ENCODE data around the gene ZBTB8B.
"Not testable (repeated sequence)": the region's sequence is repeated elsewhere in the genome, so short reads cannot be mapped to it uniquely, and the experiment has no call there.

ZBTB8B gene

GRCh38 chr1:32464716-32465577 lies at the start of gene ZBTB8B:
ZBTB8B (plus strand) TSS chr1:32465072; CDS start chr1:32470625, 5,553 bp downstream.
- TF ChIP-seq CTCF (IDR thresholded peaks at IDR 0.05; ENCODE audit: low read depth, low read length, missing control alignments) = no peak
- DNase-seq (ENCODE audit: extremely low read depth, low read depth) = no peak
- peak within 1 kb of the TSS; percentile 43 for H3K4me3 ChIP-seq (replicated peaks; ENCODE audit: low read depth, low read length)

- no peak overlapping the region for H3K4me3 ChIP-seq (replicated peaks; ENCODE audit: low read depth, low read length)
- TF ChIP-seq CTCF (IDR thresholded peaks at IDR 0.05; ENCODE audit: low read depth, low read length, missing control alignments) = no peak
- DNase-seq (ENCODE audit: extremely low read depth, low read depth) = no peak
These were observed 43.1 kb upstream of the ZBTB8B start for GRCh38 chr1:32421775-32422174.

- no peak for DNase-seq (ENCODE audit: extremely low read depth, low read depth)
- TF ChIP-seq CTCF (IDR thresholded peaks at IDR 0.05; ENCODE audit: low read depth, low read length, missing control alignments) = no peak
- H3K4me3 ChIP-seq (replicated peaks; ENCODE audit: low read depth, low read length) = peak overlapping the region; percentile 23
These were observed 38.2 kb upstream of the ZBTB8B start for GRCh38 chr1:32426489-32427255.

- no peak for TF ChIP-seq CTCF (IDR thresholded peaks at IDR 0.05; ENCODE audit: low read depth, low read length, missing control alignments)
- DNase-seq (ENCODE audit: extremely low read depth, low read depth) = no peak
- no peak overlapping the region for H3K4me3 ChIP-seq (replicated peaks; ENCODE audit: low read depth, low read length)
These were observed 37.5 kb upstream of the ZBTB8B start for GRCh38 chr1:32427264-32427963.

- no peak for DNase-seq (ENCODE audit: extremely low read depth, low read depth)
- no peak for TF ChIP-seq CTCF (IDR thresholded peaks at IDR 0.05; ENCODE audit: low read depth, low read length, missing control alignments)
- no peak overlapping the region for H3K4me3 ChIP-seq (replicated peaks; ENCODE audit: low read depth, low read length)
These were observed 33.0 kb upstream of the ZBTB8B start for GRCh38 chr1:32431736-32432400.

GRCh38 chr1:32438136-32438535 lies 26.7 kb upstream of the ZBTB8B start:
- no peak for TF ChIP-seq CTCF (IDR thresholded peaks at IDR 0.05; ENCODE audit: low read depth, low read length, missing control alignments)
- DNase-seq (ENCODE audit: extremely low read depth, low read depth) = no peak
- no peak overlapping the region for H3K4me3 ChIP-seq (replicated peaks; ENCODE audit: low read depth, low read length)

- not testable (repeated sequence) for DNase-seq (ENCODE audit: extremely low read depth, low read depth); H3K4me3 ChIP-seq (replicated peaks; ENCODE audit: low read depth, low read length)
These were observed 26.1 kb upstream of the ZBTB8B start for GRCh38 chr1:32438777-32439176.

- H3K4me3 ChIP-seq (replicated peaks; ENCODE audit: low read depth, low read length); DNase-seq (ENCODE audit: extremely low read depth, low read depth): not testable (repeated sequence)
These were observed 23.4 kb upstream of the ZBTB8B start for GRCh38 chr1:32441467-32441866.
